PC-3 (cell line): ENCODE data around the gene CATSPERE.

Source experiments
- CTCF ChIP-seq: fragments of 300-600 bp; sonication (generic); conservative IDR thresholded peaks from 2 replicates; pipeline ENCODE4 v1.5.1; 2017; ENCODE audit warnings: antibody characterized with exemption, low read depth, mild to moderate bottlenecking, low read length
- EZH2 ChIP-seq: fragments of 300-600 bp; sonication (generic); IDR thresholded peaks from one replicate; pipeline ENCODE4 v1.6.1; 2017; ENCODE audit warnings: antibody characterized with exemption, mild to moderate bottlenecking, low read length; ENCODE audit not compliant: unreplicated experiment
- EZH2phosphoT487 ChIP-seq: fragments of 300-600 bp; sonication (generic); IDR thresholded peaks from 2 replicates; pipeline ENCODE4 v1.6.1; 2018; ENCODE audit warnings: mild to moderate bottlenecking, antibody characterized with exemption, low read length, borderline replicate concordance

GRCh38 chr1:244557565-244557964, 96.5 kb downstream of the CATSPERE start:
- TF ChIP-seq EZH2phosphoT487: no peak
- TF ChIP-seq CTCF: no peak
- TF ChIP-seq EZH2: no peak
